Measurements from ENCODE around the gene INPP4A. TPM values are rescaled to one million over a fixed set of nuclear protein-coding genes. Genes with fewer than 3 reads are reported as not detected.

The INPP4A gene
- polyA plus RNA-seq, 1 donor from 2014 or later = 51.4 TPM

DNA sequence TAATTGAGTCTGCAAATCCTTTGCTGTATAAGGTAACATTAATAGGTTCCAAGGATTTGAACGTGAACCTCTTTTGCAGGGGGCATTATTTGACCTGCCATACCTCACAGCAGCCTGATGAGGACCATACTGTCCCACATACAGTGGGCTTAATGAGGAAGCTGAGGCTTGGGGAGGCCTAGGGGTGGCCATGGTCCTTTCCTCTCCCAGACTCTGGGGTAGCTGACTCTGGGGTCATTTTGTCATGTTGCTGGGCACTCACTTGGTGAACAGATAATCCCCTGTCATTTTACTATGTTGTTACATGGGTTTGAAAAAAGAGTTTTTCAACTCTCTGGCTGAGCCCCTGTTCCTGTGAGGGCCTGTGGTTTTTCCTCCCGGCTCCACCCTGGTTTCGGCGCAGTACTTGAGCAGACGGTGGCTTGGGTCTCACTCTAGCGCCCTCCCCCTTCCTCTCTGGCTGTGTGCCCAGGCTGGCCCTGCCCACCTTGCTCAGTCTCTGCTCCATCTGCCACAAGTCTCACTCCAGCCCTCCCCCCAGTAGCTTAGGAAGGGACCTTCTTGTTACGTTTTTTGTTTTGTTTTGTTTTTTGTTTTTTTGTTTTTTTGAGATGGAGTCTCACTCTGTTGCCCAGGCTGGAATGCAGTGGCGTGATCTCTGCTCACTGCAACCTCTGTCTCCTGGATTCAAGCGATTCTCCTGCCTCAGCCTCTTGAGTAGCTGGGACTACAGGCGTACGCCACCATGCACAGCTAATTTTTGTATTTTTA, 21.0 kb downstream of the INPP4A start:
- Histone ChIP-seq H3K9me3 (ENCODE audit: low read length) (no peaks in the 10 kb centered on the region), H3K27ac (ENCODE audit: low read length) (no peak overlapping the region), H3K9me2 (ENCODE audit: insufficient read depth, low read length) (no peaks in the 10 kb centered on the region), H2AFZ (ENCODE audit: low read depth, low read length) (no peak overlapping the region), H3F3A (ENCODE audit: insufficient read depth, low read length, poor library complexity, severe bottlenecking) (no peaks in the 10 kb centered on the region), H4K20me1 (ENCODE audit: insufficient read depth) (no peaks in the 10 kb centered on the region), H3K4me3 (ENCODE audit: low read length) (no peak overlapping the region), H3K27me3 (ENCODE audit: insufficient read depth, low read depth, low read length) (no peaks in the 10 kb centered on the region), H3K4me2 (ENCODE audit: low read length) (no peak overlapping the region), H3K36me3 (ENCODE audit: insufficient read depth, low read length) (peaks cover 4% of the 10 kb centered on the region), H3K9ac (ENCODE audit: low read length) (no peak overlapping the region), H3K79me2 (replicated peaks; ENCODE audit: insufficient read depth, low read length) (peaks cover 11% of the 10 kb centered on the region)
- TF ChIP-seq RAD21 (conservative IDR thresholded peaks at IDR 0.05) = no peak
- no peak for TF ChIP-seq TAF1 (IDR thresholded peaks at IDR 0.05; ENCODE audit: low read depth)

DNA sequence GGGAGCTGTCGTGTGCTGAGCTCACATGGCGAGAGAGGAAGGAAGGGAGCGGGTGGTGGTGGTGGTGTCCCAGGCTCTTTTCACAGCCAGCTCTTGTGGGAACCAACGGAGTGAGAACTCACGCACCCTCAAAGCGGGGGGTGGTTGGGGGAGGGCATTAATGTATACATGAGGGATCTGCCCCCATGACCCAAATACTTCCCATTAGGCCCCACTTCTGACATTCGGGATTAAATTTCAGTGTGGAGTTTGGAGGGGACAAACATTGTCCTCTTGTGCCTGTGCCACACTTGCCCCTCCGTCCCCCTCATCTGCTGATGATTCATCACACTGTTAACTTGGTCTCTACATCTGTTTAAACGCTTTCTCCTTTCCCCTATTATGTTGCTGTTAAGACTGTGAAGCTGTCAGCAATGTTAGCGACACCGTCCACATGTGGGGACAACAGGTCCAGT, 22.5 kb downstream of the INPP4A start:
- H3K36me3 ChIP-seq (ENCODE audit: insufficient read depth, low read length) = peaks cover 4% of the 10 kb centered on the region
- no peaks in the 10 kb centered on the region for H4K20me1 ChIP-seq (ENCODE audit: insufficient read depth)
- H3K9ac ChIP-seq (ENCODE audit: low read length) = no peak overlapping the region
- no peak overlapping the region for H3K4me2 ChIP-seq (ENCODE audit: low read length)
- TF ChIP-seq RAD21 (conservative IDR thresholded peaks at IDR 0.05) = no peak
- no peak for TF ChIP-seq TAF1 (IDR thresholded peaks at IDR 0.05; ENCODE audit: low read depth)
- no peak for TF ChIP-seq MXI1 (conservative IDR thresholded peaks at IDR 0.05; ENCODE audit: poor library complexity, severe bottlenecking)
- no peak for TF ChIP-seq EZH2 (IDR thresholded peaks at IDR 0.05; ENCODE audit: borderline replicate concordance, insufficient read depth, low read length, poor library complexity, severe bottlenecking)
- no peak for TF ChIP-seq POLR2AphosphoS5 (IDR thresholded peaks at IDR 0.05)
- TF ChIP-seq, protein P1, sequence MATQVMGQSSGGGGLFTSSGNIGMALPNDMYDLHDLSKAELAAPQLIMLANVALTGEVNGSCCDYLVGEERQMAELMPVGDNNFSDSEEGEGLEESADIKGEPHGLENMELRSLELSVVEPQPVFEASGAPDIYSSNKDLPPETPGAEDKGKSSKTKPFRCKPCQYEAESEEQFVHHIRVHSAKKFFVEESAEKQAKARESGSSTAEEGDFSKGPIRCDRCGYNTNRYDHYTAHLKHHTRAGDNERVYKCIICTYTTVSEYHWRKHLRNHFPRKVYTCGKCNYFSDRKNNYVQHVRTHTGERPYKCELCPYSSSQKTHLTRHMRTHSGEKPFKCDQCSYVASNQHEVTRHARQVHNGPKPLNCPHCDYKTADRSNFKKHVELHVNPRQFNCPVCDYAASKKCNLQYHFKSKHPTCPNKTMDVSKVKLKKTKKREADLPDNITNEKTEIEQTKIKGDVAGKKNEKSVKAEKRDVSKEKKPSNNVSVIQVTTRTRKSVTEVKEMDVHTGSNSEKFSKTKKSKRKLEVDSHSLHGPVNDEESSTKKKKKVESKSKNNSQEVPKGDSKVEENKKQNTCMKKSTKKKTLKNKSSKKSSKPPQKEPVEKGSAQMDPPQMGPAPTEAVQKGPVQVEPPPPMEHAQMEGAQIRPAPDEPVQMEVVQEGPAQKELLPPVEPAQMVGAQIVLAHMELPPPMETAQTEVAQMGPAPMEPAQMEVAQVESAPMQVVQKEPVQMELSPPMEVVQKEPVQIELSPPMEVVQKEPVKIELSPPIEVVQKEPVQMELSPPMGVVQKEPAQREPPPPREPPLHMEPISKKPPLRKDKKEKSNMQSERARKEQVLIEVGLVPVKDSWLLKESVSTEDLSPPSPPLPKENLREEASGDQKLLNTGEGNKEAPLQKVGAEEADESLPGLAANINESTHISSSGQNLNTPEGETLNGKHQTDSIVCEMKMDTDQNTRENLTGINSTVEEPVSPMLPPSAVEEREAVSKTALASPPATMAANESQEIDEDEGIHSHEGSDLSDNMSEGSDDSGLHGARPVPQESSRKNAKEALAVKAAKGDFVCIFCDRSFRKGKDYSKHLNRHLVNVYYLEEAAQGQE (IDR thresholded peaks at IDR 0.05; ENCODE audit: borderline replicate concordance) = no peak
- TF ChIP-seq, protein P2, sequence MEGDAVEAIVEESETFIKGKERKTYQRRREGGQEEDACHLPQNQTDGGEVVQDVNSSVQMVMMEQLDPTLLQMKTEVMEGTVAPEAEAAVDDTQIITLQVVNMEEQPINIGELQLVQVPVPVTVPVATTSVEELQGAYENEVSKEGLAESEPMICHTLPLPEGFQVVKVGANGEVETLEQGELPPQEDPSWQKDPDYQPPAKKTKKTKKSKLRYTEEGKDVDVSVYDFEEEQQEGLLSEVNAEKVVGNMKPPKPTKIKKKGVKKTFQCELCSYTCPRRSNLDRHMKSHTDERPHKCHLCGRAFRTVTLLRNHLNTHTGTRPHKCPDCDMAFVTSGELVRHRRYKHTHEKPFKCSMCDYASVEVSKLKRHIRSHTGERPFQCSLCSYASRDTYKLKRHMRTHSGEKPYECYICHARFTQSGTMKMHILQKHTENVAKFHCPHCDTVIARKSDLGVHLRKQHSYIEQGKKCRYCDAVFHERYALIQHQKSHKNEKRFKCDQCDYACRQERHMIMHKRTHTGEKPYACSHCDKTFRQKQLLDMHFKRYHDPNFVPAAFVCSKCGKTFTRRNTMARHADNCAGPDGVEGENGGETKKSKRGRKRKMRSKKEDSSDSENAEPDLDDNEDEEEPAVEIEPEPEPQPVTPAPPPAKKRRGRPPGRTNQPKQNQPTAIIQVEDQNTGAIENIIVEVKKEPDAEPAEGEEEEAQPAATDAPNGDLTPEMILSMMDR (IDR thresholded peaks at IDR 0.05; ENCODE audit: poor library complexity, severe bottlenecking) = no peak
- TF ChIP-seq SMC3 (conservative IDR thresholded peaks at IDR 0.05; ENCODE audit: poor library complexity) = no peak
- no peak for TF ChIP-seq EP300 (conservative IDR thresholded peaks at IDR 0.05; ENCODE audit: poor library complexity, severe bottlenecking)
- no peak overlapping the region for H2AFZ ChIP-seq (ENCODE audit: low read depth, low read length)
- no peak overlapping the region for H3K4me3 ChIP-seq (ENCODE audit: low read length)
- no peaks in the 10 kb centered on the region for H3K9me3 ChIP-seq (ENCODE audit: low read length)
- no peaks in the 10 kb centered on the region for H3F3A ChIP-seq (ENCODE audit: insufficient read depth, low read length, poor library complexity, severe bottlenecking)
- H3K27ac ChIP-seq (ENCODE audit: low read length) = no peak overlapping the region
- no peaks in the 10 kb centered on the region for H3K27me3 ChIP-seq (ENCODE audit: insufficient read depth, low read depth, low read length)
- no peaks in the 10 kb centered on the region for H3K9me2 ChIP-seq (ENCODE audit: insufficient read depth, low read length)
- H3K79me2 ChIP-seq (replicated peaks; ENCODE audit: insufficient read depth, low read length) = peaks cover 11% of the 10 kb centered on the region
